NB4 (cell line): ENCODE measurements around the gene MRPL4.

Source experiments
- DNase-seq: peaks from one replicate; pipeline ENCODE4 v3.0.0; 2010; ENCODE audit warnings: low read depth
- H3K4me3 ChIP-seq: one replicate; pipeline ENCODE4 v1.5.1; 2011; ENCODE audit warnings: mild to moderate bottlenecking, low read depth, low read length, moderate library complexity
- MYC ChIP-seq: IDR thresholded peaks from 2 replicates; pipeline ENCODE4 v1.6.1; 2011; ENCODE audit warnings: low read depth, low read length
- POLR2A ChIP-seq: IDR thresholded peaks from 2 replicates; pipeline ENCODE4 v1.6.1; 2011; ENCODE audit warnings: mild to moderate bottlenecking; ENCODE audit not compliant: insufficient read length; ENCODE audit errors: extremely low read depth
- TF ChIP-seq, protein P1 (sequence below): IDR thresholded peaks from 2 replicates; pipeline ENCODE4 v1.6.1; 2011; ENCODE audit warnings: low read depth, low read length
- TF ChIP-seq, protein P2 (sequence below): IDR thresholded peaks from one replicate; pipeline ENCODE4 v1.5.1; 2012; ENCODE audit warnings: low read depth, low read length

MRPL4 gene

DNA sequence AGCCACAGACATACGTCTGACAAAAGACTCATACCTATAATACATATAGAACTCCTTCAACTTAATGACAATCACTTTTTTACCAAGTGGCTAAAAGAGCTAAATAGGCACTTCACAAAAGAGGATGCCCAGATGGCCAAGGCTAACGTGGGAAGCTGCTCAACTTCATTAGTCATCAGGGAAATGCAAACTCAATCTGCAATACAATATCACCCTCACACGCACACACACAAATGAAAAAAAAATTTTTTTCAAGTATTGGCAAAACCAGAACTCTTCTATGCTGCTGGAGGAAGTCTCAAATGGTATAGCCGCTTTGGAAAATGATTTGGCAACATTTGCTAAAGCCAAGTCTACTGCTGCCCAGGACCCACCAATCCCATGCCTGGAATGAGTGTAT is 42.7 kb upstream of the MRPL4 start:
- H3K4me3 ChIP-seq = no peak overlapping the region
- peak; percentile 55 for DNase-seq
- TF ChIP-seq, protein P1, sequence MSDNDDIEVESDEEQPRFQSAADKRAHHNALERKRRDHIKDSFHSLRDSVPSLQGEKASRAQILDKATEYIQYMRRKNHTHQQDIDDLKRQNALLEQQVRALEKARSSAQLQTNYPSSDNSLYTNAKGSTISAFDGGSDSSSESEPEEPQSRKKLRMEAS = no peak
- TF ChIP-seq, protein P2, sequence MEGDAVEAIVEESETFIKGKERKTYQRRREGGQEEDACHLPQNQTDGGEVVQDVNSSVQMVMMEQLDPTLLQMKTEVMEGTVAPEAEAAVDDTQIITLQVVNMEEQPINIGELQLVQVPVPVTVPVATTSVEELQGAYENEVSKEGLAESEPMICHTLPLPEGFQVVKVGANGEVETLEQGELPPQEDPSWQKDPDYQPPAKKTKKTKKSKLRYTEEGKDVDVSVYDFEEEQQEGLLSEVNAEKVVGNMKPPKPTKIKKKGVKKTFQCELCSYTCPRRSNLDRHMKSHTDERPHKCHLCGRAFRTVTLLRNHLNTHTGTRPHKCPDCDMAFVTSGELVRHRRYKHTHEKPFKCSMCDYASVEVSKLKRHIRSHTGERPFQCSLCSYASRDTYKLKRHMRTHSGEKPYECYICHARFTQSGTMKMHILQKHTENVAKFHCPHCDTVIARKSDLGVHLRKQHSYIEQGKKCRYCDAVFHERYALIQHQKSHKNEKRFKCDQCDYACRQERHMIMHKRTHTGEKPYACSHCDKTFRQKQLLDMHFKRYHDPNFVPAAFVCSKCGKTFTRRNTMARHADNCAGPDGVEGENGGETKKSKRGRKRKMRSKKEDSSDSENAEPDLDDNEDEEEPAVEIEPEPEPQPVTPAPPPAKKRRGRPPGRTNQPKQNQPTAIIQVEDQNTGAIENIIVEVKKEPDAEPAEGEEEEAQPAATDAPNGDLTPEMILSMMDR = no peak
- TF ChIP-seq POLR2A = no peak
- no peak for TF ChIP-seq MYC

DNA sequence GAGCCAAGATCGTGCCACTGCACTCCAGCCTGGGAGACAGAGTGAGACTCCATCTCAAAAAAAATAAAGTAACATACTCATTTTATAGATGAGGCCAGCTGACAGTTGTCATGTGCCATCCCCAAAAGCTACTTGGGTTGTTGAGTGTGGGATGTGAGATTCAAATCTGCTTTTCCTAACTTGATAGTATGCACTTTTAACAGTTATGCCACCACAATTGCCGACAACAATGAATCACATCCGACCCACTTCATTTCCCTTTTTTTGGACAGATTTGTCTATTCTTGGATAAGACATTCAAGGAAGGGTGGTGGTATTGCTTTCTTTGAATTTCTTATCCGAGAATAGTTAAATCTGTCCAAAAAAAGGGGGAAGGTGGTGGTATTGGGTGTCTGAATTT is 41.0 kb upstream of the MRPL4 start:
- TF ChIP-seq POLR2A (no peak), MYC (no peak)
- TF ChIP-seq, protein P1 = no peak
- TF ChIP-seq, protein P2 = no peak
- no peak overlapping the region for H3K4me3 ChIP-seq
- DNase-seq = peak; percentile 48

DNA sequence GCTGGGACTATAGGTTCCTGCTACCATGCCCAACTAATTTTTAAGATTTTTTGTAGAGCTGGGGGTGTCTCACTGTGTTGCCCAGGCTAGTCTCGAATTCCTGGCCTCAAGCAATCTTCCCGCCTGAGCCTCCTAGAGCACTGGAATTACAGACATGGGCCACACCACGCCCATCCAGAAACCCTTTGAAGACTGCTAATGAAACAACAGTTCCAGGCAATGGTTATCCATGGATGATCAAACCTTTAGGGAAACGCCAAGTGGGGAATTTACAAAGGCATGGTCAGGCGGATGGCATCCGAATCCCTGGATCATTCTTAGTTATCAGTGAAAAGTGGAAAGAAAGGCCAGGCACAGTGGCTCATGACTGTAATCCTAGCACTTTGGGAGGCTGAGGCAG is 40.3 kb upstream of the MRPL4 start:
- DNase-seq = no peak
- TF ChIP-seq MYC (no peak), POLR2A (no peak)
- TF ChIP-seq, protein P1 = no peak
- TF ChIP-seq, protein P2 = no peak
- H3K4me3 ChIP-seq = no peak overlapping the region

DNA sequence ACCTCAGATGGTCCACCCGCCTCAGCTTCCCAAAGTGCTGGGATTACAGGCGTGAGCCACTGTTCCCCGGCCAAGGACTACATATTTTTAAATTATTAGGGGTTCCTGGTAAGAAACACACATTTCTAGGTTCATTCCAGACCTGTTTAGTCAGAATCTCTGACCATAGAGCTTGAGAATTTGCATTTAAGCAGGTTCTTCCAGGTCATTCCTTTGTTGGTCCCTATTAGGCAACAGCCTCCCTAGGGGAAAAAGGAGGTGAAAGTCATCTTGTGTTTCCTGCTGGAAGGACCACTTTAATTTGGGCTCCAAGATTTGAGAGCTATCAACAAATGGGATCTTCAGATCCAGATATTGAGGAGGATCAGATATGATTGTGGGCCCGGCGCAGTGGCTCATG is 37.2 kb upstream of the MRPL4 start:
- TF ChIP-seq POLR2A (no peak), MYC (no peak)
- TF ChIP-seq, protein P1 = no peak
- TF ChIP-seq, protein P2 = no peak
- H3K4me3 ChIP-seq = no peak overlapping the region
- no peak for DNase-seq

DNA sequence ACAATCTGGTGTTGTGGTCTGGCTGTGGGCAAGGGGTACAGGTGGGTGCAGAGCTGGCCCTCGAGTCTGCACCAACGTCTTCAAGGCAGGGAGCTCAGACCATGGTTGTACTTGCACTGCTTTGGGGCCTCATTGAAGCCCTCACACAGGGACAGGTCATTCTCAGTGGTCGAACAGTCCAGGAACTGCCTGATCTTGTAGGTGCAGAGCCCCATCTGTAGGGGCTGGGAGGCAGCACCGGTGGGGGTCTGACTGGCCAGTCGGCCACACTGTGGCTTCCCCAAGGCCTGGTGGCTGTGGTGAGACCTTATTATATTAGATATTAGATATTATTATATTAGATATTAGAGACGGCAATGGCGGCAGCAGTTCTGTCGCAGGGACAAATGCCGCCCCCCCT is 34.9 kb upstream of the MRPL4 start:
- no peak overlapping the region for H3K4me3 ChIP-seq
- DNase-seq = peak; percentile 53
- TF ChIP-seq, protein P2 = peak; percentile 32
- no peak for TF ChIP-seq MYC
- no peak for TF ChIP-seq POLR2A
- TF ChIP-seq, protein P1 = no peak

DNA sequence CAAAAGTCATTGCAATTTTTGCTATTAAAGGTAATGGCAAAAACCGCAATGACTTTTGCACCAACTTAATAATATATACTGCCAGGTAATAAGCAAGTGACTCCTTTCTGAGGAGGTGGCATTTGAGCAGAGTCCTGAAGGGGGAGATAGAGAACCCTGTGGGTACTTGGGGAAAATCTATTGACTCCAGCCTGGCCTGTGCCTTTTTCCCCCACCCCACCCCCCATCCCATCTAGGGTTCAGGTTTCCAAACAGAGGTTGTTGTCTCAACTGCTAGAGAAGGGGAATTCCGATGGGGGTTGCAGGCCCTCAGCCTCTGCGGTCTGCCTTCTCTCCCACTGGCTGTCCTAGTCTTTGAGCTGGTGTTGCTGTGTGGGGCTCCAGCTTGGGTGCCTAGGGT is 32.3 kb upstream of the MRPL4 start:
- TF ChIP-seq POLR2A = no peak
- TF ChIP-seq, protein P2 = peak; percentile 81
- TF ChIP-seq, protein P1 = 0 out of 2 replicates have a peak, but pooled peaks have one; percentile 21
- peak; percentile 59 for TF ChIP-seq MYC
- H3K4me3 ChIP-seq = no peak overlapping the region
- peak; percentile 78 for DNase-seq
